GM21619 (cell line): Measurements from ENCODE around the gene MYRF.

Source experiments
- ATAC-seq: cut with Tn5 transposase; IDR thresholded peaks from one replicate; pipeline ENCODE4 v1.9.1; 2021; ENCODE audit not compliant: unreplicated experiment

Gene MYRF

GRCh38 chr11:61757213-61757862 lies 4.9 kb downstream of the MYRF start:
- ATAC-seq: no peak

- ATAC-seq: no peak
Observed at GRCh38 chr11:61760946-61761345, 8.5 kb downstream of the MYRF start.

- ATAC-seq: no peak
Observed at GRCh38 chr11:61761440-61762222, 9.2 kb downstream of the MYRF start.

- no peak for ATAC-seq
Observed at GRCh38 chr11:61762223-61762615, 9.8 kb downstream of the MYRF start.

GRCh38 chr11:61762798-61763197 lies 10.4 kb downstream of the MYRF start:
- ATAC-seq: no peak

GRCh38 chr11:61763930-61764605 lies 11.6 kb downstream of the MYRF start:
- ATAC-seq: no peak

- ATAC-seq: no peak
Observed at GRCh38 chr11:61764606-61765260, 12.3 kb downstream of the MYRF start.

GRCh38 chr11:61765550-61766253 lies 13.3 kb downstream of the MYRF start:
- no peak for ATAC-seq

- no peak for ATAC-seq
Observed at GRCh38 chr11:61766353-61766841, 14.0 kb downstream of the MYRF start.

- no peak for ATAC-seq
Observed at GRCh38 chr11:61768376-61769076, 16.1 kb downstream of the MYRF start.

- ATAC-seq: no peak
Observed at GRCh38 chr11:61769169-61769920, 16.9 kb downstream of the MYRF start.

- no peak for ATAC-seq
Observed at GRCh38 chr11:61769946-61770683, 17.7 kb downstream of the MYRF start.

- no peak for ATAC-seq
Observed at GRCh38 chr11:61771195-61771894, 18.9 kb downstream of the MYRF start.

GRCh38 chr11:61771985-61772455 lies 19.6 kb downstream of the MYRF start:
- ATAC-seq: no peak

GRCh38 chr11:61773356-61773755 lies 20.9 kb downstream of the MYRF start:
- ATAC-seq: no peak

GRCh38 chr11:61773809-61774208 lies 21.4 kb downstream of the MYRF start:
- no peak for ATAC-seq

GRCh38 chr11:61774411-61774810 lies 22.0 kb downstream of the MYRF start:
- ATAC-seq: no peak

GRCh38 chr11:61775106-61775505 lies 22.7 kb downstream of the MYRF start:
- no peak for ATAC-seq
